ENCODE data around the gene ADAM22.
A peak's percentile ranks its signal among the peaks of the same experiment; 100 is the strongest.
"Not testable (repeated sequence)": the region's sequence is repeated elsewhere in the genome, so short reads cannot be mapped to it uniquely, and the experiment has no call there.

The ADAM22 gene

GRCh38 chr7:87933605-87933952 lies 472 bp upstream of the ADAM22 start:
- DNase-seq (ENCODE audit: low read depth, low spot score): no peak
- peak overlapping the region; percentile 66 for H3K4me3 ChIP-seq (ENCODE audit: low read depth, low read length)
- no peak for TF ChIP-seq CTCF (IDR thresholded peaks at IDR 0.05; ENCODE audit: insufficient read depth, low read length, missing control alignments)
- POLR2A ChIA-PET: no interaction called here
- CTCF ChIA-PET: interaction anchor here (1.1 kb wide), 1 partner anchor 11 kb away, joined by 3 read pairs; no protein-coding TSS in a partner anchor

- ChIA-PET CTCF (no interaction called here), POLR2A (no interaction called here)
- DNase-seq (ENCODE audit: low read depth, low spot score): no peak
- peak overlapping the region; percentile 66 for H3K4me3 ChIP-seq (ENCODE audit: low read depth, low read length)
- TF ChIP-seq CTCF (IDR thresholded peaks at IDR 0.05; ENCODE audit: insufficient read depth, low read length, missing control alignments): no peak
These were observed 790 bp downstream of the ADAM22 start for GRCh38 chr7:87934699-87935383.

GRCh38 chr7:87935384-87935706 lies 1.3 kb downstream of the ADAM22 start:
- ChIA-PET CTCF (no interaction called here), POLR2A (no interaction called here)
- no peak for DNase-seq (ENCODE audit: low read depth, low spot score)
- peak overlapping the region; percentile 66 for H3K4me3 ChIP-seq (ENCODE audit: low read depth, low read length)
- no peak for TF ChIP-seq CTCF (IDR thresholded peaks at IDR 0.05; ENCODE audit: insufficient read depth, low read length, missing control alignments)

GRCh38 chr7:87941138-87941537 lies 7.1 kb downstream of the ADAM22 start:
- TF ChIP-seq CTCF (IDR thresholded peaks at IDR 0.05; ENCODE audit: insufficient read depth, low read length, missing control alignments): no peak
- POLR2A ChIA-PET: no interaction called here
- no peak overlapping the region for H3K4me3 ChIP-seq (ENCODE audit: low read depth, low read length)
- CTCF ChIA-PET: no interaction called here
- no peak for DNase-seq (ENCODE audit: low read depth, low spot score)

GRCh38 chr7:87944547-87944946 lies 10.5 kb downstream of the ADAM22 start:
- CTCF ChIA-PET: interaction anchor here (0.6 to 1.2 kb wide), 2 partner anchors 11 to 39 kb away, joined by 3 to 4 read pairs; partner anchors contain the start of gene ADAM22
- POLR2A ChIA-PET: no interaction called here
- H3K4me3 ChIP-seq (ENCODE audit: low read depth, low read length): no peak overlapping the region
- no peak for DNase-seq (ENCODE audit: low read depth, low spot score)
- TF ChIP-seq CTCF (IDR thresholded peaks at IDR 0.05; ENCODE audit: insufficient read depth, low read length, missing control alignments): no peak

GRCh38 chr7:87945926-87946325 lies 11.9 kb downstream of the ADAM22 start:
- CTCF ChIA-PET; H3K4me3 ChIP-seq (ENCODE audit: low read depth, low read length); DNase-seq (ENCODE audit: low read depth, low spot score); POLR2A ChIA-PET: not testable (repeated sequence)

- no peak for DNase-seq (ENCODE audit: low read depth, low spot score)
- ChIA-PET CTCF (no interaction called here), POLR2A (no interaction called here)
- H3K4me3 ChIP-seq (ENCODE audit: low read depth, low read length): no peak overlapping the region
- TF ChIP-seq CTCF (IDR thresholded peaks at IDR 0.05; ENCODE audit: insufficient read depth, low read length, missing control alignments): no peak
These were observed 14.3 kb downstream of the ADAM22 start for GRCh38 chr7:87948371-87948770.
